GM12878 (cell line): ENCODE results near the gene PRRX1.

ENCODE experiments used
- ASH2L ChIP-seq: fragments of 300-600, 200-600 bp; sonication (generic); IDR thresholded peaks from 2 replicates; pipeline ENCODE4 v1.6.1; 2017; ENCODE audit warnings: low read depth, mild to moderate bottlenecking, borderline replicate concordance
- EP300 ChIP-seq, 2 experiments: fragments of 150-350 bp in 1 of 2; IDR thresholded peaks; 2 replicates each; pipeline ENCODE4 v1.6.1; 2011 to 2012; ENCODE audit warnings: low read depth in 2 of 2, low read length in 2 of 2, borderline replicate concordance in 1 of 2, improper control_type of control experiment in 1 of 2, inconsistent platforms in 1 of 2; ENCODE audit not compliant: control insufficient read depth in 1 of 2
- NBN ChIP-seq: fragments of 450-650 bp; IDR thresholded peaks from 2 replicates; pipeline ENCODE4 v1.6.1; 2016
- NR2C2 ChIP-seq: IDR thresholded peaks from 2 replicates; pipeline ENCODE4 v1.6.1; 2011; ENCODE audit warnings: borderline replicate concordance, low read depth; ENCODE audit not compliant: control insufficient read depth, insufficient read length
- PML ChIP-seq: IDR thresholded peaks from 2 replicates; pipeline ENCODE4 v1.6.1; 2012; ENCODE audit warnings: low read length, inconsistent platforms
- POLR2AphosphoS5 ChIP-seq: IDR thresholded peaks from 2 replicates; pipeline ENCODE4 v1.6.1; 2011; ENCODE audit warnings: mild to moderate bottlenecking, low read length, inconsistent platforms
- RAD21 ChIP-seq: IDR thresholded peaks from 2 replicates; pipeline ENCODE4 v1.6.1; 2011; ENCODE audit warnings: mild to moderate bottlenecking, low read depth, low read length, moderate library complexity; ENCODE audit not compliant: insufficient read depth
- ZNF274 ChIP-seq: IDR thresholded peaks from one replicate; pipeline ENCODE4 v1.8.0; 2011; ENCODE audit not compliant: insufficient read length, insufficient read depth
- TF ChIP-seq, protein P1 (sequence below), 3 experiments: IDR thresholded peaks in 2 of 3; conservative IDR thresholded peaks in 1 of 3; 2 replicates each; pipeline ENCODE4 v1.5.1; 2011; ENCODE audit warnings: low read depth in 3 of 3, low read length in 3 of 3, mild to moderate bottlenecking in 3 of 3, control low read depth in 2 of 3, moderate library complexity in 2 of 3, inconsistent platforms in 1 of 3, mixed read lengths in 1 of 3; ENCODE audit not compliant: control insufficient read depth in 2 of 3, insufficient read depth in 1 of 3; ENCODE audit errors: extremely low read depth in 1 of 3
- TF ChIP-seq, protein P2 (sequence below): fragments of 450-650 bp; IDR thresholded peaks from 2 replicates; pipeline ENCODE4 v1.6.1; 2016; ENCODE audit warnings: mild to moderate bottlenecking
- TF ChIP-seq, protein P3 (sequence below): IDR thresholded peaks from 2 replicates; pipeline ENCODE4 v1.6.1; 2011; ENCODE audit warnings: low read depth, low read length, improper control_type of control experiment, borderline replicate concordance
- TF ChIP-seq, protein P4 (sequence below): fragments of 450-650 bp; IDR thresholded peaks from 2 replicates; pipeline ENCODE4 v1.6.1; 2018; ENCODE audit warnings: mild to moderate bottlenecking, low read depth, moderate library complexity; ENCODE audit not compliant: partially characterized antibody
- TF ChIP-seq, protein P5 (sequence below): IDR thresholded peaks from 2 replicates; pipeline ENCODE4 v1.6.1; 2011; ENCODE audit warnings: mild to moderate bottlenecking, low read depth, low read length, moderate library complexity; ENCODE audit not compliant: insufficient replicate concordance
- TF ChIP-seq, protein P6 (sequence below): IDR thresholded peaks from 2 replicates; pipeline ENCODE4 v1.6.1; 2011; ENCODE audit warnings: low read depth, mild to moderate bottlenecking, low read length, moderate library complexity, borderline replicate concordance; ENCODE audit errors: extremely low read depth

DNA sequence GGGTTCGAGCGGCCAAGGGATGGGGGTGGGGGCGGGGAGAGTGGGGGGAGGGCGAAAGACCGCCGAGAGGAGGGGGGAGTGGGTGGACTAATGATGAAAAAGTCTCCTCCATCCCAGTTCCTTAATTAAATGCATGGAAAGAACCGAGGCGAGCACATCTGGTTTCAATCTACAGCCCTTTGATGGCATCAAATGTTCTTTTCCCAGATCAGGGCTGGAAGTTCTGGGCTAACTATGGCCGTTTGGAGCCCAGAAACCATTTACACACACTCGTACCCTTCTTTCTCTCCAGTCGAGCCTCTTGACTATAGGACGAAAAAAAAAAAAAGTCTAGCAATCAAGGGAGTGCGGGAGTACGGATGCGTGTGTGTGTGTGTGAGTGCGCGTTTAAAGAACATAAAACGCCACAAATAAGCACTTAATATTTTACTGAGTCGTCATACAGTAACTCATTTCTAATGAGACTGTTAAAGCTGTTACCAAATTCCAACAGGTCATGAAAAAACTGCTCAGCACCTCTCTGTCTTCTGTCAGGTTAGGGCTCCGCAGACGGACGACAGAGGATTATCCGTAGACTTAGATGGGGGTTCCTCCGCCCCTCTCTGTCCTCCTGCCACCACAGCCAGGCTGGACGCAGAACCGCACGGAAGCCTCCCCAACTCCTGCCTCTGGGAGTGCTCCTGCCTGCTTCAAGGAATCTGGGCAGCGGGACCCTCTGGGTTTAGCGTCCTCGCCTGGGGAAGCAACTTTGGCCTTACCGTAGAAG lies 2.1 kb upstream of the PRRX1 start:
- no peak for TF ChIP-seq POLR2AphosphoS5
- TF ChIP-seq, protein P1, sequence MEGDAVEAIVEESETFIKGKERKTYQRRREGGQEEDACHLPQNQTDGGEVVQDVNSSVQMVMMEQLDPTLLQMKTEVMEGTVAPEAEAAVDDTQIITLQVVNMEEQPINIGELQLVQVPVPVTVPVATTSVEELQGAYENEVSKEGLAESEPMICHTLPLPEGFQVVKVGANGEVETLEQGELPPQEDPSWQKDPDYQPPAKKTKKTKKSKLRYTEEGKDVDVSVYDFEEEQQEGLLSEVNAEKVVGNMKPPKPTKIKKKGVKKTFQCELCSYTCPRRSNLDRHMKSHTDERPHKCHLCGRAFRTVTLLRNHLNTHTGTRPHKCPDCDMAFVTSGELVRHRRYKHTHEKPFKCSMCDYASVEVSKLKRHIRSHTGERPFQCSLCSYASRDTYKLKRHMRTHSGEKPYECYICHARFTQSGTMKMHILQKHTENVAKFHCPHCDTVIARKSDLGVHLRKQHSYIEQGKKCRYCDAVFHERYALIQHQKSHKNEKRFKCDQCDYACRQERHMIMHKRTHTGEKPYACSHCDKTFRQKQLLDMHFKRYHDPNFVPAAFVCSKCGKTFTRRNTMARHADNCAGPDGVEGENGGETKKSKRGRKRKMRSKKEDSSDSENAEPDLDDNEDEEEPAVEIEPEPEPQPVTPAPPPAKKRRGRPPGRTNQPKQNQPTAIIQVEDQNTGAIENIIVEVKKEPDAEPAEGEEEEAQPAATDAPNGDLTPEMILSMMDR (IDR thresholded peaks at IDR 0.05 in 2 of 3, conservative IDR thresholded peaks at IDR 0.05 in 1 of 3; ENCODE audit: control insufficient read depth in 2 of 3, extremely low read depth in 1 of 3, insufficient read depth in 1 of 3, low read depth in 3 of 3, low read length in 3 of 3), result no peak
- no peak for TF ChIP-seq EP300 (IDR thresholded peaks at IDR 0.05; ENCODE audit: borderline replicate concordance in 1 of 2, control insufficient read depth in 1 of 2, low read depth in 2 of 2, low read length in 2 of 2)
- no peak for TF ChIP-seq NBN
- TF ChIP-seq, protein P2, sequence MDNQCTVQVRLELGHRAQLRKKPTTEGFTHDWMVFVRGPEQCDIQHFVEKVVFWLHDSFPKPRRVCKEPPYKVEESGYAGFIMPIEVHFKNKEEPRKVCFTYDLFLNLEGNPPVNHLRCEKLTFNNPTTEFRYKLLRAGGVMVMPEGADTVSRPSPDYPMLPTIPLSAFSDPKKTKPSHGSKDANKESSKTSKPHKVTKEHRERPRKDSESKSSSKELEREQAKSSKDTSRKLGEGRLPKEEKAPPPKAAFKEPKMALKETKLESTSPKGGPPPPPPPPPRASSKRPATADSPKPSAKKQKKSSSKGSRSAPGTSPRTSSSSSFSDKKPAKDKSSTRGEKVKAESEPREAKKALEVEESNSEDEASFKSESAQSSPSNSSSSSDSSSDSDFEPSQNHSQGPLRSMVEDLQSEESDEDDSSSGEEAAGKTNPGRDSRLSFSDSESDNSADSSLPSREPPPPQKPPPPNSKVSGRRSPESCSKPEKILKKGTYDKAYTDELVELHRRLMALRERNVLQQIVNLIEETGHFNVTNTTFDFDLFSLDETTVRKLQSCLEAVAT, result peak; percentile 82
- TF ChIP-seq, protein P3, sequence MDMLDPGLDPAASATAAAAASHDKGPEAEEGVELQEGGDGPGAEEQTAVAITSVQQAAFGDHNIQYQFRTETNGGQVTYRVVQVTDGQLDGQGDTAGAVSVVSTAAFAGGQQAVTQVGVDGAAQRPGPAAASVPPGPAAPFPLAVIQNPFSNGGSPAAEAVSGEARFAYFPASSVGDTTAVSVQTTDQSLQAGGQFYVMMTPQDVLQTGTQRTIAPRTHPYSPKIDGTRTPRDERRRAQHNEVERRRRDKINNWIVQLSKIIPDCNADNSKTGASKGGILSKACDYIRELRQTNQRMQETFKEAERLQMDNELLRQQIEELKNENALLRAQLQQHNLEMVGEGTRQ, result no peak
- TF ChIP-seq PML, result no peak
- TF ChIP-seq, protein P4, sequence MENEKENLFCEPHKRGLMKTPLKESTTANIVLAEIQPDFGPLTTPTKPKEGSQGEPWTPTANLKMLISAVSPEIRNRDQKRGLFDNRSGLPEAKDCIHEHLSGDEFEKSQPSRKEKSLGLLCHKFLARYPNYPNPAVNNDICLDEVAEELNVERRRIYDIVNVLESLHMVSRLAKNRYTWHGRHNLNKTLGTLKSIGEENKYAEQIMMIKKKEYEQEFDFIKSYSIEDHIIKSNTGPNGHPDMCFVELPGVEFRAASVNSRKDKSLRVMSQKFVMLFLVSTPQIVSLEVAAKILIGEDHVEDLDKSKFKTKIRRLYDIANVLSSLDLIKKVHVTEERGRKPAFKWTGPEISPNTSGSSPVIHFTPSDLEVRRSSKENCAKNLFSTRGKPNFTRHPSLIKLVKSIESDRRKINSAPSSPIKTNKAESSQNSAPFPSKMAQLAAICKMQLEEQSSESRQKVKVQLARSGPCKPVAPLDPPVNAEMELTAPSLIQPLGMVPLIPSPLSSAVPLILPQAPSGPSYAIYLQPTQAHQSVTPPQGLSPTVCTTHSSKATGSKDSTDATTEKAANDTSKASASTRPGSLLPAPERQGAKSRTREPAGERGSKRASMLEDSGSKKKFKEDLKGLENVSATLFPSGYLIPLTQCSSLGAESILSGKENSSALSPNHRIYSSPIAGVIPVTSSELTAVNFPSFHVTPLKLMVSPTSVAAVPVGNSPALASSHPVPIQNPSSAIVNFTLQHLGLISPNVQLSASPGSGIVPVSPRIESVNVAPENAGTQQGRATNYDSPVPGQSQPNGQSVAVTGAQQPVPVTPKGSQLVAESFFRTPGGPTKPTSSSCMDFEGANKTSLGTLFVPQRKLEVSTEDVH, result no peak
- TF ChIP-seq ZNF274, result no peak
- TF ChIP-seq RAD21, result no peak
- TF ChIP-seq ASH2L, result no peak
- no peak for TF ChIP-seq NR2C2
- TF ChIP-seq, protein P5, sequence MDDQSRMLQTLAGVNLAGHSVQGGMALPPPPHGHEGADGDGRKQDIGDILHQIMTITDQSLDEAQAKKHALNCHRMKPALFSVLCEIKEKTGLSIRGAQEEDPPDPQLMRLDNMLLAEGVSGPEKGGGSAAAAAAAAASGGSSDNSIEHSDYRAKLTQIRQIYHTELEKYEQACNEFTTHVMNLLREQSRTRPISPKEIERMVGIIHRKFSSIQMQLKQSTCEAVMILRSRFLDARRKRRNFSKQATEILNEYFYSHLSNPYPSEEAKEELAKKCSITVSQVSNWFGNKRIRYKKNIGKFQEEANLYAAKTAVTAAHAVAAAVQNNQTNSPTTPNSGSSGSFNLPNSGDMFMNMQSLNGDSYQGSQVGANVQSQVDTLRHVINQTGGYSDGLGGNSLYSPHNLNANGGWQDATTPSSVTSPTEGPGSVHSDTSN, result no peak
- TF ChIP-seq, protein P6, sequence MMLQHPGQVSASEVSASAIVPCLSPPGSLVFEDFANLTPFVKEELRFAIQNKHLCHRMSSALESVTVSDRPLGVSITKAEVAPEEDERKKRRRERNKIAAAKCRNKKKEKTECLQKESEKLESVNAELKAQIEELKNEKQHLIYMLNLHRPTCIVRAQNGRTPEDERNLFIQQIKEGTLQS, result no peak
